K562 (cell line): ENCODE data around the gene ZNF69. TPM values are rescaled to one million over a fixed set of nuclear protein-coding genes. Genes with fewer than 3 reads are reported as not detected.

Source experiments
- BCOR ChIP-seq: fragments of 450-650 bp; IDR thresholded peaks from 2 replicates; pipeline ENCODE4 v1.6.1; 2016
- CBFA2T3 ChIP-seq: fragments of 450-650 bp; IDR thresholded peaks from 2 replicates; pipeline ENCODE4 v1.6.1; 2017
- CREB5 ChIP-seq: fragments of 250-450 bp; sonication (Bioruptor Pico); IDR thresholded peaks from 2 replicates; pipeline ENCODE4 v1.5.0; 2020; ENCODE audit warnings: mild to moderate bottlenecking
- DPF2 ChIP-seq: fragments of 450-650 bp; IDR thresholded peaks from 2 replicates; pipeline ENCODE4 v1.6.1; 2016
- ELF2 ChIP-seq: fragments of 250-450 bp; sonication (Bioruptor Pico); IDR thresholded peaks from 2 replicates; pipeline ENCODE4 v1.5.0; 2021; ENCODE audit warnings: mild to moderate bottlenecking
- EZH2 ChIP-seq: IDR thresholded peaks from 2 replicates; pipeline ENCODE4 v1.6.1; 2012; ENCODE audit warnings: low read depth, mild to moderate bottlenecking, inconsistent platforms, low read length, borderline replicate concordance
- HDAC2 ChIP-seq: fragments of 450-650 bp; IDR thresholded peaks from 2 replicates; pipeline ENCODE4 v1.6.1; 2016; ENCODE audit warnings: mild to moderate bottlenecking
- LEF1 ChIP-seq: fragments of 450-650 bp; IDR thresholded peaks from 2 replicates; pipeline ENCODE4 v1.6.1; 2016; ENCODE audit warnings: mild to moderate bottlenecking
- MAX ChIP-seq: sonication (generic); formaldehyde crosslinking; IDR thresholded peaks from 2 replicates; pipeline ENCODE4 v1.9.0; 2022; ENCODE audit warnings: mild to moderate bottlenecking, missing genetic modification reagents
- MCM3 ChIP-seq: fragments of 450-650 bp; IDR thresholded peaks from 2 replicates; pipeline ENCODE4 v1.6.1; 2016
- SP1 ChIP-seq: sonication (generic); formaldehyde crosslinking; IDR thresholded peaks from 2 replicates; pipeline ENCODE4 v1.8.1; 2022; ENCODE audit warnings: mild to moderate bottlenecking, missing genetic modification reagents
- YBX1 ChIP-seq: fragments of 450-650 bp; IDR thresholded peaks from 2 replicates; pipeline ENCODE4 v1.7.1; 2016; ENCODE audit warnings: mild to moderate bottlenecking
- polyA plus RNA-seq, 8 experiments: library from polyadenylated mRNA; depleted of rRNA in 4 of 8; stranded (reverse) in 5 of 8; unstranded in 3 of 8; fragments of >200 nt; fragmentation: Nextera tagmentation in 2 of 8; fragmentation: Illumina TruSeq in 1 of 8; extraction: Ambion mirVana in 2 of 8; extraction: Trizol in 1 of 8; gene quantifications; 2 replicates each; pipeline versions ENCODE4 v1.2.1 to v1.2.3, GENCODE V29; 2011 to 2014; ENCODE audit warnings: inconsistent platforms in 1 of 8, missing spikeins in 1 of 8
- total RNA-seq, 7 experiments: library from RNA; depleted of rRNA in 6 of 7; stranded (reverse); fragments of >200 nt in 6 of 7; fragmentation: Illumina TruSeq in 2 of 7; extraction: Trizol in 2 of 7; gene quantifications; 2 replicates each; pipeline versions ENCODE4 v1.2.1 to v1.2.3, GENCODE V29; 2011 to 2021; ENCODE audit warnings: low replicate concordance in 1 of 7
- TF ChIP-seq, protein P1 (sequence below): fragments of 450-650 bp; IDR thresholded peaks from 2 replicates; pipeline ENCODE4 v1.6.1; 2016

The ZNF69 gene
- total and polyA plus RNA-seq, 9 of the 15 experiments (the other 6 are each of a cell fraction or from before 2014, with no cell fraction given), result 2.3 to 5.4 (median 3.6) TPM

DNA sequence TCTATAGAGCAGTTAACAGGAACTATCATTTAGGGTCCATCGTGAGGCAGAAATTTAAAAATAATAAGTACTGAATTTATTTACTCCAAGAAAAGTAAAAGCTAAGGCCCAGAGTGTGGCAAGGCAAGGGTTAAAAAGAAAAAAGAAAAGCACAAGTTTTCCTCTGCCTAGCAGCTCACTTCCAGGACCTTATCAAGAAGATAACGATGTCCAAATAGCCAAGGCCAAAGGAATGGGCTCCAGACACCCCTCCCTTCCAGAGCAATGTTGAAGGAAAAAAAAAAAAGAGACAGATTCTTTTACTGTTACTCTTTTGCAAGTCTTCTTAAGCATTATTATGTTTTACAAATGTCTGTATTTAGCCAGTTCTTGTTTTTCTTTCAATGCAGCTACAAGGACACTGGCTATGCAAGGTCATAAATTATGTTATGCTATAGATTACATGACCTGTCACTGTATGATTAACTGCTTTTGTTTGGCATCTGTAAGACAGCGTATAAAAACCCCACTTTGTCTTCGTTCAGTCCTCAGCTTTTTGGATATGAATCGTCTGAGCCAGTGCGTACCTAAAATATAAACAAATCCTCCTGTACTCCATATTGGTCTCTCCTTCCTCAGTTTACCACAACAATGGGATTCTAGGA, 34.4 kb downstream of the ZNF69 start (continued):
- TF ChIP-seq EZH2 (no peak), CREB5 (CRISPR knock-in tag) (no peak), ELF2 (CRISPR knock-in tag) (0 out of 2 replicates have a peak, but pooled peaks have one; percentile 20), LEF1 (peak; percentile 72), YBX1 (no peak), DPF2 (peak; percentile 55), HDAC2 (0 out of 2 replicates have a peak, but pooled peaks have one; percentile 23), MCM3 (no peak), SP1 (CRISPR knock-in tag) (peak; percentile 47; the same call in 1 of the 2 replicates), CBFA2T3 (peak; percentile 13; the same call in 1 of the 2 replicates), BCOR (0 out of 2 replicates have a peak, but pooled peaks have one; percentile 8), MAX (CRISPR knock-in tag) (no peak)
- TF ChIP-seq, protein P1, sequence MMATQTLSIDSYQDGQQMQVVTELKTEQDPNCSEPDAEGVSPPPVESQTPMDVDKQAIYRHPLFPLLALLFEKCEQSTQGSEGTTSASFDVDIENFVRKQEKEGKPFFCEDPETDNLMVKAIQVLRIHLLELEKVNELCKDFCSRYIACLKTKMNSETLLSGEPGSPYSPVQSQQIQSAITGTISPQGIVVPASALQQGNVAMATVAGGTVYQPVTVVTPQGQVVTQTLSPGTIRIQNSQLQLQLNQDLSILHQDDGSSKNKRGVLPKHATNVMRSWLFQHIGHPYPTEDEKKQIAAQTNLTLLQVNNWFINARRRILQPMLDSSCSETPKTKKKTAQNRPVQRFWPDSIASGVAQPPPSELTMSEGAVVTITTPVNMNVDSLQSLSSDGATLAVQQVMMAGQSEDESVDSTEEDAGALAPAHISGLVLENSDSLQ, result peak; percentile 97
- TF ChIP-seq, all 486 proteins: peak for 29
